GM18508 (cell line): ENCODE results near the gene ATP11B.
A peak's percentile ranks its signal among the peaks of the same experiment; 100 is the strongest.

Experiments
- ATAC-seq: cut with Tn5 transposase; IDR thresholded peaks from one replicate; pipeline ENCODE4 v1.9.1; 2021; ENCODE audit warnings: moderate number of reproducible peaks; ENCODE audit not compliant: insufficient read depth, unreplicated experiment

Gene ATP11B

DNA sequence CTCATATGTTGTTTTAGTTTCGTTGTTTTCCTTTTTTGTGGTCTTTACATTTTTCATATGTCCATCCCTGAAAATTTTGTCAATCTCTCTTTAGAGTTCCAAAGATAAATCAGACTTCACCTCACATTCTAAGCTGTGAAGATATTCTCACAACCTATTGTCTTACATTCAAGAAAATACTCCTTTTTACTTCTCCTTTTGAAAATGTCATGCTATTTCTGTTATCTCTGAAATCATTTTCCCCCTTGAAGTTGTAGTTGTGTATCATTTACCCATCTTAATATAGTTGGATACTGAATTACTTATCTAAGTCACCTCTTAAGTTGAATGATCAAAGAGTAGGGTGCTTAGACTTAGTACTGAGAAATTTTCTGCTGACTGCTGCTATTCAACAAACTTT, 112.7 kb downstream of the ATP11B start:
- ATAC-seq: no peak

GRCh38 chr3:182908471-182908870, 115.2 kb downstream of the ATP11B start:
- ATAC-seq: no peak

GRCh38 chr3:182909318-182910040, 116.2 kb downstream of the ATP11B start:
- no peak for ATAC-seq

DNA sequence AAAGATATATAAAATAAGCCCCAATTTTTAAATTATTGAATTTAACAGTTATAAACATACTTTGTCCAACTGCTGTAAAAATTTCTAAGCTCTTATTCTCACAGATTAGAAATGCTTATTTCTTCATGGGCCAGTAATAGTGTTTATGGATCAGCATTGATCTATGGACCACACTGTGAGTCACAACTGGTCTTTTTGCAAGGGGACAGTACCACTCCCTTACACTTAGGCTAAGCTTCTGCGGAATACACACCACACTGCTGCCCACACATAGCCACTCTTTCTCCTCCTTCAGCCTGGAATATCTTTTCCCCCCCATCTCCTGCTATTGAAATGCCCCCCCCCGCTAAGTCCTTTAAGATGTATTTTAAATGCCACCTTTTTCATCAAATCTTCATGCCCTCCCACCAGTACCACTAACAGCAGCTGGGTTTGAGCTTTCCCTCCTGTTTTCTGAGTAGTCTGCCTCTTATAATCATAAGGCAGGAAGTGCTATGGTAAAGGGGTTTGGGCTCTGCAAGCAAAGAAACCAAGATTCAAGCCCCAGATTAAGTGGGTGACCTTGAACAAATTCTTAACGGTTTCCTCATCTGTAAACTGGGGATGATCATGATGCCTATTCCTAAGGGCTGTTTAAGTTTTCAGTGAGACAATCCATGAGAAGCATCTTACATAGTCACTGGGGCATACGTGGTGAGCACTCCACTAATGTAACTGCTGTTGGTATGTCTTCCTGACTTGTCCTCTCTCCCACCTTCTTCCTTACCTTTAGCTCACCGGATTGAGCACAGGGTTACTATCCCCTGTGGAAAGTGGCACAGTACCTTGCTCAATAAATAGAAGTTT, 117.9 kb downstream of the ATP11B start:
- no peak for ATAC-seq

DNA sequence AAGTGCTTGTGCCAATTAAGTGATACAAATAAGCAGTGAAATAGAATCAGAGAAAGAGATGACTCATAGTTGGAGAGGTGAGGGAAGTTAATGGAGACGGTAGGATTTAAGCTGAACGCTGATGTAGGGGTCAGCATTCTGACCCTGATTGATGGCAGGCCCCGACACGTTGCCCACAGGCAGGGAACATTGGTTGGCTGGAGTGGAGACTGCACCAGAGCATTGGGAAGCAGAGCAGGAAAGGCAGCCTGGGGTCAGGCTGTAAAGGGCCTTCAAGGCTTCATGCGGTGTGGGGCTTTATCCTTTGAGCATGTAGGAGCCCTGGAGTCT, 118.4 kb downstream of the ATP11B start:
- ATAC-seq: no peak

DNA sequence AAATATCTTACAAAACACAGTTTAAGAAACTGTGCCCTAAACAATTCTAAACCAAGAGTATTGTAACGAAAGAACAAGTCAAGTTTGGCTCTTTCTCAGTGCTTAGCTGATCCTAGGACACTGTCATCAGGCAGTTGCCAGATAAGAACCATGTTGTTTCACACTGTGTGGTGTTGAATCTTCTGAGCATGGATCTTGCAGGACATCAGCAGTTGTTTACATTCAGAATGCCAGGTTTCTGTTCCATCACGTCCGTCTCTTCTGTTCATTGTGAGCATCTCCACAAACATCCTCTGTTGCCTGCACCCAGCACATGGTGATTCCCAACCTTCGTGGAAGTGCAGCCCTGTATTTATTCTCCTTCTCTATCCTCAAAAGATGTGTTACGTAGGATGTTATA, 119.2 kb downstream of the ATP11B start:
- no peak for ATAC-seq

DNA sequence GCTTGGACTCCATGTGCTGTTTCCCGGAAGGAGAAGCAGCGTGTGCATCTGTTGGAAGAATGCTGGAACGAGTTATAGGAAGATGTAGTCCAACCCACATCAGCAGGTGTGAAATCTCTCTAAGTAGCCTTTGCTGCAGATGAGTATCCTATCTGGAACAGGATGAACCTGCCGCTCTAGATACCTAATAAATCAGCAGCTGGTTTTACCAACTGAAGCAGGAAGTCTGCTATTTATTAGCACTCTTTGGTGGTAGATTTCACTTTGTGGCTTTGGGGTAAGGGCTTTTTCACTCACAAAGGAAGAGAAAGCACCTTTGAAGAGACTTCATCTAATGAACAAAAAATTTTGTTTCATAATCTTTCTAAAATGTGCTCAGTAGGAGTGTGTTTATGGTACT, 120.6 kb downstream of the ATP11B start:
- ATAC-seq: peak; percentile 90

- ATAC-seq: peak; percentile 19
Measured at GRCh38 chr3:182914341-182914740, 121.0 kb downstream of the ATP11B start.

GRCh38 chr3:182917134-182917533, 123.8 kb downstream of the ATP11B start:
- no peak for ATAC-seq

GRCh38 chr3:182919866-182920357, 126.6 kb downstream of the ATP11B start:
- ATAC-seq: no peak

GRCh38 chr3:182920515-182921084, 127.3 kb downstream of the ATP11B start:
- ATAC-seq: no peak

DNA sequence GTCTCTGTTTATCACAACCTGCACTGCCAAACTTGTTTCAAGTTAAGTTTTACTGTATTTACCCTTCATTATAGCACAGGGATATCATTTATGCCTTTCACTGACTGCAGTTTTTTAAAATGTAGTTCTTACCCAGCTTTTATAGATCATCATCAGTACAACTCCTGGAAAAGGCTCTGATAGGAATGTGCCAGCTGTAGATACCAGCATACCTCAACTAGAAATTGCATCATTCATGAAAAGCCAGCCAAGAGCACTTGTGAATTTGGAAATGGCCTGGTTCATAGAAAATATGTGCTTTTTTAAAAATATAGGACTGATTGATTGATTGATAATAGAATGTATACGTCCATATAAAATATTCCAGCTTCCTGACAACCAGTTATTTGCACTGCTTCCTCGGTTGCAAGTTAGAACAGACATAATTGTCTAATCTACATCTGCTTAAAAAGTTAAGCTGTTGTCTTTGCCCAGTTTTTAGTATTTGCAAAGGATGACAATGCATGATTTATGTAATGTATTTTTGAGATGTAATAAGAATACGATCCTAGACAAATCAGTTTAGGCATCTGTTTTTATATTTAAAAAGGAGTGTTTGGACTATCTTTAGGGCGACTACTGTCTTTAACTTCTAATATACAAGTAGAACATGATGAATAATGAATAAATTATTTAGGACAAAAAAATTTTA, 128.5 kb downstream of the ATP11B start:
- no peak for ATAC-seq

GRCh38 chr3:182925330-182925943, 132.1 kb downstream of the ATP11B start:
- ATAC-seq: no peak

DNA sequence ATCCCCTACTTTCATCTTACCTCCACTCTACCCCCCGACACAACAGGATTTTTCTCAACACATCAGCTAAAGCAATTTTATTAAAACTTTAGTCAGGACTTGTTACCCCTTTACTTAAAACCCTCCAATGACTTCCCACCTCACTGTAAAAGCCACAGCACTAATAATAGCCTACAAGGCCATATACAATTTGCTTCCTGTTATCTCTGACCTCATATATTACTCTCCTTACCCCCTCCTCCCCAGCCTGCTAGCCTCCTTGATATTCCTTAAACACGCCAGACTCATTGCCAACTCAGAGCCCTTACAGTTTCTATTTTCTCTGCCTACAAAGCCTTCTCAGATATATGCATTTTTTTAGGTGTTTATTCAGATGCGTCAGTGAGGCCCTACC, 132.6 kb downstream of the ATP11B start:
- ATAC-seq: no peak

GRCh38 chr3:182935803-182936202, 142.5 kb downstream of the ATP11B start:
- ATAC-seq: no peak

DNA sequence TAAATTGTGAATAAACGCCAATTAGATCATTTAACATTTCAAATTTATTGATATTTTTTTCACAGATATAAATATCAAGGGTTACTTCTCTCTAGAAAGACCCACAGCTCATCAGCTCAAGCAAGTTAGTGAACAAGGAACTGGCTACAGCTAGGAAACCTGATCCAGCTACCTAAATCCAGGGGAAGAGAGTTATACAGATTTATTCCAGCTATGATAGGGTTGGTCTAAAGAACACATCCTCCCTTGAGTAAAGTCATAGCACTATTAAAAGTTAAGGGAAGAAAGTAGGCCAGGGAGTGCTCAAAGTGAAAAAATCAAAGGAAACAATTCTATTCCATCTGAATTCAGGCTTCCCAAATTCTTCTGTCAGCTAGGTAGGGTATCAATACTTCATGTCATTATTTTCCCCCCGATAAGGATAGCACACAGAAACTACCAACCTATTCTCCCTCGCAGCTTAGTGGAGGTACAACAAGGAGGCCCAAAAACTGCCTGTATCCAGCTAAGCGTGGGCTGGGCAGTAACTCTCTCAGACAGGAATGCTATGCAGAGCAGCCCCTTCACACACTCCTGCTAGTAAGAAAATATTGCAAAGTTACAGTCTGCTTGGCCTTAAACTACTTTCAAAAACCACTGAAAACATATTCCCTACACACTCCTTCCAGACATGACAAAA, 143.1 kb downstream of the ATP11B start:
- ATAC-seq: no peak

GRCh38 chr3:182936918-182937285, 143.6 kb downstream of the ATP11B start:
- no peak for ATAC-seq

- ATAC-seq: no peak
Measured at GRCh38 chr3:182937293-182938051, 144.2 kb downstream of the ATP11B start.

GRCh38 chr3:182940266-182940808, 147.0 kb downstream of the ATP11B start:
- no peak for ATAC-seq
